GM23338 (cell line): ENCODE results near the gene SACM1L. TPM values are rescaled to one million over a fixed set of nuclear protein-coding genes. Genes with fewer than 3 reads are reported as not detected.

ENCODE experiments used
- ATAC-seq: fragments of 200-7000 bp; cut with Tn5 transposase; 3 replicates; pipeline ENCODE4 v1.9.1; 2020
- DNase-seq: peaks from one replicate; pipeline ENCODE4 v3.0.0-alpha.2; 2015; ENCODE audit warnings: low spot score
- H2AFZ ChIP-seq: fragments of 200-600 bp; sonication (generic); 2 replicates; pipeline ENCODE4 v1.8.0; 2016; ENCODE audit warnings: antibody characterized with exemption, mild to moderate bottlenecking, moderate library complexity
- H3F3A ChIP-seq: fragments of 200-600 bp; sonication (generic); replicated peaks from 2 replicates; pipeline ENCODE4 v1.8.0; 2017; ENCODE audit warnings: antibody characterized with exemption, mixed run types, low read depth
- H3K27ac ChIP-seq: fragments of 200-600 bp; sonication (generic); 2 replicates; pipeline ENCODE4 v1.6.1; 2016; ENCODE audit warnings: low read depth
- H3K27me3 ChIP-seq: fragments of 200-600 bp; sonication (generic); 2 replicates; pipeline ENCODE4 v1.8.0; 2016; ENCODE audit warnings: mild to moderate bottlenecking, mixed run types, moderate library complexity; ENCODE audit not compliant: insufficient read depth
- H3K36me3 ChIP-seq: fragments of 200-600 bp; sonication (generic); 2 replicates; pipeline ENCODE4 v1.8.0; 2016; ENCODE audit warnings: mild to moderate bottlenecking; ENCODE audit not compliant: insufficient read depth
- H3K4me1 ChIP-seq: fragments of 200-600 bp; sonication (generic); 2 replicates; pipeline ENCODE4 v1.8.0; 2016; ENCODE audit warnings: mild to moderate bottlenecking, moderate library complexity; ENCODE audit not compliant: insufficient read depth
- H3K4me2 ChIP-seq: fragments of 200-600 bp; sonication (generic); 2 replicates; pipeline ENCODE4 v1.7.1; 2017; ENCODE audit warnings: mixed run types
- H3K4me3 ChIP-seq: fragments of 200-600 bp; sonication (generic); 2 replicates; pipeline ENCODE4 v1.6.1; 2016; ENCODE audit warnings: mixed run types
- H3K79me2 ChIP-seq: fragments of 200-600 bp; sonication (generic); replicated peaks from 2 replicates; pipeline ENCODE4 v1.8.0; 2017; ENCODE audit warnings: mild to moderate bottlenecking; ENCODE audit not compliant: insufficient read depth
- H3K9me2 ChIP-seq: fragments of 200-600 bp; sonication (generic); 2 replicates; pipeline ENCODE4 v1.8.0; 2017; ENCODE audit not compliant: insufficient read depth
- H4K20me1 ChIP-seq: fragments of 200-600 bp; sonication (generic); replicated peaks from 2 replicates; pipeline ENCODE4 v1.8.0; 2017; ENCODE audit warnings: mild to moderate bottlenecking; ENCODE audit not compliant: insufficient read depth
- H3K27ac Mint-ChIP-seq: 2 replicates; pipeline ENCODE4 v1.8.0; 2020; ENCODE audit warnings: inconsistent platforms, mild to moderate bottlenecking, moderate library complexity, mixed read lengths
- H3K27me3 Mint-ChIP-seq: 3 replicates; pipeline ENCODE4 v1.8.0; 2022; ENCODE audit warnings: low read depth, mild to moderate bottlenecking, moderate library complexity, mixed read lengths, inconsistent platforms; ENCODE audit not compliant: insufficient read depth, poor library complexity
- H3K36me3 Mint-ChIP-seq: 3 replicates; pipeline ENCODE4 v1.8.0; 2021; ENCODE audit warnings: low read depth, mild to moderate bottlenecking, inconsistent platforms, moderate library complexity, mixed read lengths
- H3K4me1 Mint-ChIP-seq: 3 replicates; pipeline ENCODE4 v1.8.0; 2020; ENCODE audit warnings: mild to moderate bottlenecking, inconsistent platforms, mixed read lengths
- H3K4me3 Mint-ChIP-seq: 3 replicates; pipeline ENCODE4 v1.8.0; 2021; ENCODE audit warnings: moderate library complexity, mild to moderate bottlenecking, inconsistent platforms, mixed read lengths
- H3K9me3 Mint-ChIP-seq: 3 replicates; pipeline ENCODE4 v1.8.0; 2020; ENCODE audit warnings: moderate library complexity, mild to moderate bottlenecking, inconsistent platforms, mixed read lengths
- REST ChIP-seq: IDR thresholded peaks from one replicate; pipeline ENCODE4 v1.6.1; 2018; ENCODE audit warnings: antibody characterized with exemption; ENCODE audit not compliant: unreplicated experiment
- ZNF114 ChIP-seq: fragments of 250-450 bp; sonication (Bioruptor Pico); IDR thresholded peaks from 2 replicates; pipeline ENCODE4 v1.5.0; 2020; ENCODE audit warnings: mild to moderate bottlenecking, moderate library complexity
- polyA plus RNA-seq: library from polyadenylated mRNA; unstranded; fragments of >200 nt; fragmentation: Nextera tagmentation; extraction: Ambion mirVana; gene quantifications from 2 replicates; pipeline ENCODE4 v1.2.1, GENCODE V29; 2016
- total RNA-seq: library from RNA; depleted of rRNA; stranded (reverse); fragments of >200 nt; shearing (Covaris generic); gene quantifications from 2 replicates; pipeline ENCODE4 v1.2.3, GENCODE V29; 2014
- TF ChIP-seq, protein P1 (sequence below): fragments of 250-450 bp; sonication (Bioruptor Pico); IDR thresholded peaks from 2 replicates; pipeline ENCODE4 v1.5.0; 2020; ENCODE audit warnings: mild to moderate bottlenecking, moderate library complexity

Gene SACM1L
- total and polyA plus RNA-seq, 2 experiments from 2014 or later, result 43.5 to 97.8 TPM

DNA sequence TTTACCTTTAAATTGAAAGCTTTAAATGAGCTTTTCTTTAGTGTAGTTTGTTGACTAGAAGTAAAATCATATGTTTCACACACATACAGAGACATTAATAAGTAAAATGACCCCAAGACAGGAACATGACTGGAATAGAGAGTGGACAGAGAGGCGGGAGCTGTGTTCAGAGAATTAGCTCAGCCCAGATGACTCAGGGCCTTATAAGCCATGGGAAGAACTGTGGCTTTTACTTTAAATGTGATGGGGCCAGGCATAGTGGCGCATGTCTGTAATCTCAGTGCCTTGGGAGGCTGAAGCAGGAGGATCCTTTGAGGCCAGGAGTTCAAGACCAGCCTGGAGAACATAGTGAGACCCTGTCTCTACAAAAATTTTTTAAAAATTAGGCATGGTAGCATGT is 26.7 kb downstream of the SACM1L start (continued):
- TF ChIP-seq, protein P1, sequence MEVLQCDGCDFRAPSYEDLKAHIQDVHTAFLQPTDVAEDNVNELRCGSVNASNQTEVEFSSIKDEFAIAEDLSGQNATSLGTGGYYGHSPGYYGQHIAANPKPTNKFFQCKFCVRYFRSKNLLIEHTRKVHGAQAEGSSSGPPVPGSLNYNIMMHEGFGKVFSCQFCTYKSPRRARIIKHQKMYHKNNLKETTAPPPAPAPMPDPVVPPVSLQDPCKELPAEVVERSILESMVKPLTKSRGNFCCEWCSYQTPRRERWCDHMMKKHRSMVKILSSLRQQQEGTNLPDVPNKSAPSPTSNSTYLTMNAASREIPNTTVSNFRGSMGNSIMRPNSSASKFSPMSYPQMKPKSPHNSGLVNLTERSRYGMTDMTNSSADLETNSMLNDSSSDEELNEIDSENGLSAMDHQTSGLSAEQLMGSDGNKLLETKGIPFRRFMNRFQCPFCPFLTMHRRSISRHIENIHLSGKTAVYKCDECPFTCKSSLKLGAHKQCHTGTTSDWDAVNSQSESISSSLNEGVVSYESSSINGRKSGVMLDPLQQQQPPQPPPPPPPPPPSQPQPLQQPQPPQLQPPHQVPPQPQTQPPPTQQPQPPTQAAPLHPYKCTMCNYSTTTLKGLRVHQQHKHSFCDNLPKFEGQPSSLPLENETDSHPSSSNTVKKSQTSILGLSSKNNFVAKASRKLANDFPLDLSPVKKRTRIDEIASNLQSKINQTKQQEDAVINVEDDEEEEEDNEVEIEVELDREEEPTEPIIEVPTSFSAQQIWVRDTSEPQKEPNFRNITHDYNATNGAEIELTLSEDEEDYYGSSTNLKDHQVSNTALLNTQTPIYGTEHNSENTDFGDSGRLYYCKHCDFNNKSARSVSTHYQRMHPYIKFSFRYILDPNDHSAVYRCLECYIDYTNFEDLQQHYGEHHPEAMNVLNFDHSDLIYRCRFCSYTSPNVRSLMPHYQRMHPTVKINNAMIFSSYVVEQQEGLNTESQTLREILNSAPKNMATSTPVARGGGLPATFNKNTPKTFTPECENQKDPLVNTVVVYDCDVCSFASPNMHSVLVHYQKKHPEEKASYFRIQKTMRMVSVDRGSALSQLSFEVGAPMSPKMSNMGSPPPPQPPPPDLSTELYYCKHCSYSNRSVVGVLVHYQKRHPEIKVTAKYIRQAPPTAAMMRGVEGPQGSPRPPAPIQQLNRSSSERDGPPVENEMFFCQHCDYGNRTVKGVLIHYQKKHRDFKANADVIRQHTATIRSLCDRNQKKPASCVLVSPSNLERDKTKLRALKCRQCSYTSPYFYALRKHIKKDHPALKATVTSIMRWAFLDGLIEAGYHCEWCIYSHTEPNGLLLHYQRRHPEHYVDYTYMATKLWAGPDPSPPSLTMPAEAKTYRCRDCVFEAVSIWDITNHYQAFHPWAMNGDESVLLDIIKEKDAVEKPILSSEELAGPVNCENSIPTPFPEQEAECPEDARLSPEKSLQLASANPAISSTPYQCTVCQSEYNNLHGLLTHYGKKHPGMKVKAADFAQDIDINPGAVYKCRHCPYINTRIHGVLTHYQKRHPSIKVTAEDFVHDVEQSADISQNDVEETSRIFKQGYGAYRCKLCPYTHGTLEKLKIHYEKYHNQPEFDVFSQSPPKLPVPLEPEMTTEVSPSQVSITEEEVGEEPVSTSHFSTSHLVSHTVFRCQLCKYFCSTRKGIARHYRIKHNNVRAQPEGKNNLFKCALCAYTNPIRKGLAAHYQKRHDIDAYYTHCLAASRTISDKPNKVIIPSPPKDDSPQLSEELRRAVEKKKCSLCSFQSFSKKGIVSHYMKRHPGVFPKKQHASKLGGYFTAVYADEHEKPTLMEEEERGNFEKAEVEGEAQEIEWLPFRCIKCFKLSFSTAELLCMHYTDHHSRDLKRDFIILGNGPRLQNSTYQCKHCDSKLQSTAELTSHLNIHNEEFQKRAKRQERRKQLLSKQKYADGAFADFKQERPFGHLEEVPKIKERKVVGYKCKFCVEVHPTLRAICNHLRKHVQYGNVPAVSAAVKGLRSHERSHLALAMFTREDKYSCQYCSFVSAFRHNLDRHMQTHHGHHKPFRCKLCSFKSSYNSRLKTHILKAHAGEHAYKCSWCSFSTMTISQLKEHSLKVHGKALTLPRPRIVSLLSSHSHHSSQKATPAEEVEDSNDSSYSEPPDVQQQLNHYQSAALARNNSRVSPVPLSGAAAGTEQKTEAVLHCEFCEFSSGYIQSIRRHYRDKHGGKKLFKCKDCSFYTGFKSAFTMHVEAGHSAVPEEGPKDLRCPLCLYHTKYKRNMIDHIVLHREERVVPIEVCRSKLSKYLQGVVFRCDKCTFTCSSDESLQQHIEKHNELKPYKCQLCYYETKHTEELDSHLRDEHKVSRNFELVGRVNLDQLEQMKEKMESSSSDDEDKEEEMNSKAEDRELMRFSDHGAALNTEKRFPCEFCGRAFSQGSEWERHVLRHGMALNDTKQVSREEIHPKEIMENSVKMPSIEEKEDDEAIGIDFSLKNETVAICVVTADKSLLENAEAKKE (CRISPR knock-in tag), result no peak
- TF ChIP-seq REST, result no peak

- no peaks in the 10 kb centered on the region for H4K20me1 ChIP-seq
- H3K79me2 ChIP-seq, result no peaks in the 10 kb centered on the region
- no peak overlapping the region for H2AFZ ChIP-seq
- Mint-ChIP-seq H3K4me1 (no peaks in the 10 kb centered on the region; the same call in 1 of the 3 replicates), H3K9me3 (no peaks in the 10 kb centered on the region), H3K4me3 (no peak overlapping the region), H3K36me3 (peaks cover 35% of the 10 kb centered on the region), H3K27me3 (peaks cover 2% of the 10 kb centered on the region), H3K27ac (no peak overlapping the region)
- no peaks in the 10 kb centered on the region for H3K27me3 ChIP-seq
- H3K4me1 ChIP-seq, result no peaks in the 10 kb centered on the region
- DNase-seq, result no peak
- H3K9me2 ChIP-seq, result no peaks in the 10 kb centered on the region
- H3K27ac ChIP-seq, result no peak overlapping the region
- no peak overlapping the region for H3K4me2 ChIP-seq
- no peak overlapping the region for H3K4me3 ChIP-seq
- H3K36me3 ChIP-seq, result peaks cover 22% of the 10 kb centered on the region
- ATAC-seq, result no peak
- no peaks in the 10 kb centered on the region; the same call in 1 of the 2 replicates for H3F3A ChIP-seq
- TF ChIP-seq ZNF114 (CRISPR knock-in tag), result no peak
- TF ChIP-seq, protein P1 (CRISPR knock-in tag), result no peak
These were observed 27.7 kb downstream of the SACM1L start for GRCh38 chr3:45716790-45717336.
